ENCODE measurements around the gene SUCNR1.
A peak's percentile ranks its signal among the peaks of the same experiment; 100 is the strongest.
"Not testable (repeated sequence)": the region's sequence is repeated elsewhere in the genome, so short reads cannot be mapped to it uniquely, and the experiment has no call there.

SUCNR1 gene

GRCh38 chr3:151873398-151873797 lies at the start of gene SUCNR1:
TSS of gene SUCNR1 (plus strand) at chr3:151873643. CDS start at chr3:151879893, 6,250 bp downstream.
- no peak for DNase-seq

- no peak for DNase-seq
Observed at GRCh38 chr3:151827816-151828215, 45.6 kb upstream of the SUCNR1 start.

- no peak for DNase-seq
Observed at GRCh38 chr3:151835751-151836525, 37.5 kb upstream of the SUCNR1 start.

- peak in 1 of 58 donors; percentile 3 for DNase-seq
Observed at GRCh38 chr3:151837057-151837456, 36.4 kb upstream of the SUCNR1 start.

- DNase-seq = peak in 24 of 58 donors; percentile 0 to 74 (median 14)
Observed at GRCh38 chr3:151838574-151839312, 34.7 kb upstream of the SUCNR1 start.

GRCh38 chr3:151839313-151839631 lies 34.2 kb upstream of the SUCNR1 start:
- no peak for DNase-seq

GRCh38 chr3:151841801-151842200 lies 31.6 kb upstream of the SUCNR1 start:
- DNase-seq = no peak

- DNase-seq = no peak
Observed at GRCh38 chr3:151843275-151843674, 30.2 kb upstream of the SUCNR1 start.

- DNase-seq = no peak
Observed at GRCh38 chr3:151845306-151845905, 28.0 kb upstream of the SUCNR1 start.

- not testable (repeated sequence) for DNase-seq
Observed at GRCh38 chr3:151850065-151850464, 23.4 kb upstream of the SUCNR1 start.

GRCh38 chr3:151852074-151852811 lies 21.2 kb upstream of the SUCNR1 start:
- DNase-seq = no peak

- no peak for DNase-seq
Observed at GRCh38 chr3:151856118-151856517, 17.3 kb upstream of the SUCNR1 start.

- no peak for DNase-seq
Observed at GRCh38 chr3:151856641-151857040, 16.8 kb upstream of the SUCNR1 start.

- no peak for DNase-seq
Observed at GRCh38 chr3:151859233-151859673, 14.2 kb upstream of the SUCNR1 start.

GRCh38 chr3:151859905-151860304 lies 13.5 kb upstream of the SUCNR1 start:
- no peak for DNase-seq

GRCh38 chr3:151863611-151864010 lies 9.8 kb upstream of the SUCNR1 start:
- no peak for DNase-seq

- DNase-seq = no peak
Observed at GRCh38 chr3:151864423-151865101, 8.9 kb upstream of the SUCNR1 start.

- DNase-seq = no peak
Observed at GRCh38 chr3:151866711-151867410, 6.6 kb upstream of the SUCNR1 start.

- no peak for DNase-seq
Observed at GRCh38 chr3:151867666-151868065, 5.8 kb upstream of the SUCNR1 start.

- no peak for DNase-seq
Observed at GRCh38 chr3:151869181-151869580, 4.3 kb upstream of the SUCNR1 start.
